Measurements from ENCODE around the gene JPH2.

The JPH2 gene

GRCh38 chr20:44186201-44186600 is 787 bp downstream of the JPH2 start:
- Histone ChIP-seq H3K27me3 (no peaks in the 10 kb centered on the region), H3K4me1 (peaks cover 32 to 92% (median 72%) of the 10 kb centered on the region in 10 experiments), H3K4me2 (peak overlapping the region; percentile 90 to 100 (median 97)), H3K36me3 (peaks cover 0 to 14% (median 0%) of the 10 kb centered on the region in 11 experiments; a peak in 2 of 22 replicates), H3K9me3 (replicated peaks in 1 of 11) (no peaks in the 10 kb centered on the region), H3K9ac (peak overlapping the region in 10 of 11 experiments; percentile 75 to 92 (median 86); a peak in 14 of 22 replicates), H3K27ac (peak overlapping the region in 6 of 11 experiments; percentile 87 to 94 (median 92); a peak in 10 of 22 replicates), H4K20me1 (peaks cover 0 to 26% (median 0%) of the 10 kb centered on the region in 11 experiments; a peak in 5 of 22 replicates), H3K4me3 (peak overlapping the region in 8 of 10 experiments; percentile 59 to 76 (median 72); a peak in 16 of 20 replicates)
- no peak for TF ChIP-seq Cebpa-rat (IDR thresholded peaks at IDR 0.05)

- Histone ChIP-seq H3K36me3 (peaks cover 0 to 14% (median 0%) of the 10 kb centered on the region in 11 experiments; a peak in 2 of 22 replicates), H3K27me3 (no peaks in the 10 kb centered on the region), H3K4me3 (peak overlapping the region in 3 of 10 experiments; percentile 73 to 76 (median 74); a peak in 3 of 20 replicates), H3K9me3 (replicated peaks in 1 of 11) (no peaks in the 10 kb centered on the region), H3K27ac (no peak overlapping the region), H3K9ac (no peak overlapping the region), H3K4me1 (peaks cover 37 to 98% (median 79%) of the 10 kb centered on the region in 10 experiments), H4K20me1 (peaks cover 0 to 31% (median 0%) of the 10 kb centered on the region in 11 experiments; a peak in 5 of 22 replicates), H3K4me2 (peak overlapping the region in 9 of 11 experiments; percentile 90 to 99 (median 96); a peak in 14 of 22 replicates)
- TF ChIP-seq Cebpa-rat (IDR thresholded peaks at IDR 0.05): no peak
These were observed 1.4 kb downstream of the JPH2 start for GRCh38 chr20:44185574-44185973.

GRCh38 chr20:44183282-44183681 is 3.7 kb downstream of the JPH2 start:
- Histone ChIP-seq H3K4me3 (no peak overlapping the region; a peak in 1 of 20 replicates), H4K20me1 (peaks cover 0 to 31% (median 0%) of the 10 kb centered on the region in 11 experiments; a peak in 5 of 22 replicates), H3K4me1 (peaks cover 27 to 88% (median 67%) of the 10 kb centered on the region in 10 experiments), H3K27ac (no peak overlapping the region), H3K36me3 (peaks cover 0 to 14% (median 0%) of the 10 kb centered on the region in 11 experiments; a peak in 2 of 22 replicates), H3K9me3 (replicated peaks in 1 of 11) (no peaks in the 10 kb centered on the region), H3K27me3 (no peaks in the 10 kb centered on the region), H3K4me2 (peak overlapping the region in 9 of 11 experiments; percentile 30 to 96 (median 79); a peak in 16 of 22 replicates), H3K9ac (no peak overlapping the region; a peak in 1 of 22 replicates)
- no peak for TF ChIP-seq Cebpa-rat (IDR thresholded peaks at IDR 0.05)

GRCh38 chr20:44182863-44183262 is 4.1 kb downstream of the JPH2 start:
- Histone ChIP-seq H3K4me2 (peak overlapping the region in 9 of 11 experiments; percentile 30 to 96 (median 79); a peak in 16 of 22 replicates), H3K4me1 (peaks cover 23 to 84% (median 63%) of the 10 kb centered on the region in 10 experiments), H3K27ac (no peak overlapping the region), H3K9me3 (replicated peaks in 1 of 11) (no peaks in the 10 kb centered on the region), H4K20me1 (peaks cover 0 to 31% (median 0%) of the 10 kb centered on the region in 11 experiments; a peak in 5 of 22 replicates), H3K36me3 (peaks cover 0 to 14% (median 0%) of the 10 kb centered on the region in 11 experiments; a peak in 2 of 22 replicates), H3K27me3 (no peaks in the 10 kb centered on the region), H3K9ac (no peak overlapping the region), H3K4me3 (no peak overlapping the region; a peak in 1 of 20 replicates)
- no peak for TF ChIP-seq Cebpa-rat (IDR thresholded peaks at IDR 0.05)

GRCh38 chr20:44182135-44182765 is 4.7 kb downstream of the JPH2 start:
- Histone ChIP-seq H3K4me1 (peaks cover 17 to 82% (median 60%) of the 10 kb centered on the region in 10 experiments), H3K9ac (0 out of 22 replicates have a peak overlapping the region, but pooled peaks of 1 of the 11 experiments have one; percentile 7), H3K27ac (no peak overlapping the region), H3K36me3 (peaks cover 0 to 14% (median 0%) of the 10 kb centered on the region in 11 experiments; a peak in 2 of 22 replicates), H3K4me2 (peak overlapping the region in 9 of 11 experiments; percentile 71 to 96 (median 87); a peak in 17 of 22 replicates), H3K9me3 (replicated peaks in 1 of 11) (no peaks in the 10 kb centered on the region), H3K27me3 (no peaks in the 10 kb centered on the region), H4K20me1 (peaks cover 0 to 31% (median 0%) of the 10 kb centered on the region in 11 experiments; a peak in 5 of 22 replicates), H3K4me3 (no peak overlapping the region)
- no peak for TF ChIP-seq Cebpa-rat (IDR thresholded peaks at IDR 0.05)

GRCh38 chr20:44181611-44182010 is 5.4 kb downstream of the JPH2 start:
- no peaks in the 10 kb centered on the region for H3K9me3 ChIP-seq (replicated peaks in 1 of 11)
- H3K4me2 ChIP-seq: peak overlapping the region in 9 of 11 experiments; percentile 71 to 96 (median 87); a peak in 17 of 22 replicates
- H3K27me3 ChIP-seq: no peaks in the 10 kb centered on the region
- no peak overlapping the region for H3K9ac ChIP-seq
- no peak overlapping the region for H3K4me3 ChIP-seq
- no peak overlapping the region for H3K27ac ChIP-seq
- H3K36me3 ChIP-seq: peaks cover 0 to 18% (median 0%) of the 10 kb centered on the region in 11 experiments; a peak in 3 of 22 replicates
- peaks cover 12 to 78% (median 55%) of the 10 kb centered on the region in 10 experiments for H3K4me1 ChIP-seq
- H4K20me1 ChIP-seq: peaks cover 0 to 31% (median 0%) of the 10 kb centered on the region in 11 experiments; a peak in 5 of 22 replicates
- TF ChIP-seq Cebpa-rat (IDR thresholded peaks at IDR 0.05): no peak

GRCh38 chr20:44180814-44181213 is 6.2 kb downstream of the JPH2 start:
- H3K4me2 ChIP-seq: peak overlapping the region; percentile 63 to 96 (median 79)
- peak overlapping the region in 1 of 10 experiments; percentile 6; a peak in 1 of 20 replicates for H3K4me3 ChIP-seq

GRCh38 chr20:44176833-44177534 is 10.0 kb downstream of the JPH2 start:
- Histone ChIP-seq H3K9me3 (replicated peaks in 1 of 11) (no peaks in the 10 kb centered on the region), H3K4me3 (no peak overlapping the region), H3K27ac (no peak overlapping the region), H3K4me2 (peak overlapping the region in 1 of 11 experiments; percentile 30; a peak in 1 of 22 replicates), H4K20me1 (peaks cover 0 to 13% (median 0%) of the 10 kb centered on the region in 11 experiments; a peak in 3 of 22 replicates), H3K9ac (no peak overlapping the region), H3K27me3 (no peaks in the 10 kb centered on the region), H3K36me3 (peaks cover 0 to 34% (median 0%) of the 10 kb centered on the region in 11 experiments; a peak in 3 of 22 replicates), H3K4me1 (peaks cover 9 to 62% (median 45%) of the 10 kb centered on the region in 10 experiments; a peak in 19 of 20 replicates)
- no peak for TF ChIP-seq Cebpa-rat (IDR thresholded peaks at IDR 0.05)

More at GRCh38 chr20:44180814-44181213, 6.2 kb downstream of the JPH2 start:
- Histone ChIP-seq H3K27me3 (no peaks in the 10 kb centered on the region), H3K36me3 (peaks cover 0 to 26% (median 0%) of the 10 kb centered on the region in 11 experiments; a peak in 3 of 22 replicates), H4K20me1 (peaks cover 0 to 31% (median 0%) of the 10 kb centered on the region in 11 experiments; a peak in 5 of 22 replicates), H3K27ac (peak overlapping the region in 8 of 11 experiments; percentile 37 to 64 (median 48); a peak in 13 of 22 replicates), H3K9ac (peak overlapping the region in 8 of 11 experiments; percentile 1 to 61 (median 44); a peak in 10 of 22 replicates), H3K4me1 (peaks cover 8 to 70% (median 47%) of the 10 kb centered on the region in 10 experiments; a peak in 19 of 20 replicates), H3K9me3 (replicated peaks in 1 of 11) (no peaks in the 10 kb centered on the region)
- TF ChIP-seq Cebpa-rat (IDR thresholded peaks at IDR 0.05): no peak

Data from BLaER1 treated with 17β-estradiol and CSF1 and Interleukin-3, amounts not matched to agents 10 nM and 100 nM (cell line).